Anterior cingulate cortex (tissue), 58 donors: ENCODE results near the gene RGS4.
A peak's percentile ranks its signal among the peaks of the same experiment; 100 is the strongest.

Experiments used
- DNase-seq, 58 donors: peaks; one replicate each; lab custom pipeline; 2025; lab: John Stamatoyannopoulos, UW

The RGS4 gene

DNA sequence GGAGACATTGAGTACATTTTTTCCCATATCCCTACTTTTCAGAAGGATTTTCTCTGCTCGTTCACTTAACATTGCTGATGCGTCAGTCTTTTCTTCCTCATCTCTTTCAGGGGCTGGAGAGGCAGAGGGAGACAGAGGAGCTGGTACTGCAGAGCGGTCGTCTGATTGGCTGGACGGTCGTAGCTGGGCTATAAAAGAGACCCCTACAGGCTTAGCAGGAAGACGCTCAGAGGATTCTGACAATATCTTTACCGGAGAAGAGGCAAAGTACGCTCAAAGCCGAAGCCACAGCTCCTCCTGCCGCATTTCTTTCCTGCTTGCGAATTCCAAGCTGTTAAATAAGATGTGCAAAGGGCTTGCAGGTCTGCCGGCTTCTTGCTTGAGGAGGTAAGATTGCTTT lies at the start of gene RGS4:
Gene RGS4, plus strand, starts transcription at position 220 of the 400 bp plus-strand sequence. Its CDS starts 124 bp downstream, at position 344.
- DNase-seq, result peak in 48 of 58 donors; percentile 5 to 90 (median 51)

DNA sequence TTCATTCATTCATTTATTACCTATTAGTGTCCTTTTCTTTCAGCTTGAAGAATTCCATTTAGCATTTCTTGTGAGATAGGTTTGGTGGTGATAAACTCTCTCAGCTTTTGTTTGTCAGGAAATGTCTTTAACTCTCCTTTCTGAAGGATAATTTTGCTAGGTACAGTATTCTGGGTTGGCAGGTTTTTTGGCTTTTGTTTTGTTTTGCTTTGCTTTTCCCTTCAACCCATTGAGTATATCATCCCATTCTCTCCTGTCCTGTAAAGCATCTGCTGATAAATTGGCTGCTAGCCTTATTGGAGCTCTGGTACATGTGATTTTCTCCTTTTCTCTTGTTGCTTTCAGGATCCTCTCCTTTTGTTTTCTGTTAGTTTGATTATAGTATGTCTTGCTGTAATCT lies 47.0 kb upstream of the RGS4 start:
- no peak for DNase-seq

DNA sequence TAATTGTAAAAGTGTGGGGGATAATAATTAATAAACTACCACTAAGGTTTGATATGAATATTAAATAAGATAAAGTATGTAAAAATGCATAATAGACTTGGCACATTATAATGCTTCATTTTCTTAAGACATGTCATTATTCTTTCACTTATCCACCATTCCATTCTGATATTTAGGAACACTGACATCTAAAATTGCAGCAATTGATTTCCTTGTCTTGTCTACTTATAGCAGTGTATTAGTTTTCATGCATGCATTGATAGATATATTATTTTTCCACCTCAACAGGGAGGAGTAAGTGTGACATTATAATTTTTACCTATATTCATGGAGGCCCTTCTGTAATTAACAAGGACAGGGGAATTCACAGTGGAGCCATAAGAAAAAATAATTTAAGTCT lies 41.6 kb upstream of the RGS4 start:
- no peak for DNase-seq

DNA sequence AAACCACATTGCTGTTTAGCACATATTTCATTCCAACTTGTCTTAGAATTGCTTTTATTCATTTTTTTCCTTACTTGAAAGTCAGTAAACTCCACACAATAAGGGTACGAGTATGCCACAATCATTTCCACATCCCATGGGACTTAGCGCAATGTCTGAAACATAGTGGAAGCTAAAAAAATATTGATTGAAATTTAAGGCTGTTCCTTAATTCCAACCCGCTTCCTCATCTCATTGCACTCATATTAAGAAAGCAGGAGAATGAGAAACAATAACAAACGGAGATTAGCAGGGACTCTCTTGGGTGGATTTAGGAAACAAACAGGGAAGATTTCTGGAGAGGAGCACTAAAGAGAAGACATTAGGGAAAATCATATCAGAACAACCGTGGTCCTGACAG lies 39.3 kb upstream of the RGS4 start:
- no peak for DNase-seq

DNA sequence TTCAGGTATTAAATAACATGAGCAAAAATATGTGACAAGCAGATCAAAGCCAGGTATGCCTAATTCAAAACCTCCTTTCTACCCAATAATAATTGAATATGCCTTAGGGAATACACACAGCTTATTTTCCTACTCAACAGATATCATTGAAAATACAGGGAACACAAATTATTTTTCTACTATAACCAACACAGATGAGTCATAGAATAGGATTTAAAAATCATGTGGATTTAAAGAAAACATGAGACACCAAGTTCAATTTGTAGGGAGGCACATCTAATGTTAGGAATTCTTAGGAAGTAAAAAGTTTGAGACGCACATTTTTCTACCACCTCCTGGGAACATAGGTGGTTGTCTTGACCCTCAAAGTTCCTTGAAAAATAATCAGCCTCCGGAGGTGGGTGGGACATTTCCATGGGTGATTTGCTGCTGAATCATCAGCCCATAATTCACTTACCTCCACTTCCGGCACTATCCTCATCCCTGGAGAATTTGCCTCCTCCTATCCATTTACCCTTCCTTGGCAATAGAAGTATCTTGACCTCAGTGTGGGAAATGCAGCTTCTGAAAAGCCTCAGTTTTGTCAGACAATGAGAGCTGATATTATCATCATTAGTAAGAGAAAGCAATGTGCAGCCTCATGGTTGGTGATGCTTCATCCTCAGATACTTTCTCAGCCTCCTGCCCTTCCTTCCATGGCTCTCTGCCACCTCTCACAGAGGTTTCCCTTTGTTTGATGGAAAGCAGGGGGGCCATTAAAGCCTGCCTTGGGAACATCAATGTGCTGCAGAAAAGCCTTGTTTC lies 33.5 kb upstream of the RGS4 start:
- no peak for DNase-seq

DNA sequence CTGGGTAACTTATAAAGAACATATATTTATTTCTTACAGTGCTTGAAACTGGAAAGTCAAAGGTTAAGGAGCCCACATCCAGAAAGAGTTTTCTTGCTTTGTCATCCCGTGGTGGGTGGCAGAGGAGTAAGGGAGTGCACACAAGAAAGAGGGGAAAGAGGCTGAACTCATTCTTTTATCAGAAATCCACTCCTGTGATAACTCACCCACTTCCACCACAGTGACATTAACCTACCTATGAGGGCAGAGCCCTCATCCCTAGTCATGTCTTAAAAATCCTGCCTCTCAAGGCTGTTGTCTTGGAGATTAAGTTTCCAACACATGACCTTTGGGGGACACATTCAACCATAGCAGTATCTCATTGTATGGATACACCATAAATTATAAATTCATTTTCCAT lies 32.5 kb upstream of the RGS4 start:
- no peak for DNase-seq

DNA sequence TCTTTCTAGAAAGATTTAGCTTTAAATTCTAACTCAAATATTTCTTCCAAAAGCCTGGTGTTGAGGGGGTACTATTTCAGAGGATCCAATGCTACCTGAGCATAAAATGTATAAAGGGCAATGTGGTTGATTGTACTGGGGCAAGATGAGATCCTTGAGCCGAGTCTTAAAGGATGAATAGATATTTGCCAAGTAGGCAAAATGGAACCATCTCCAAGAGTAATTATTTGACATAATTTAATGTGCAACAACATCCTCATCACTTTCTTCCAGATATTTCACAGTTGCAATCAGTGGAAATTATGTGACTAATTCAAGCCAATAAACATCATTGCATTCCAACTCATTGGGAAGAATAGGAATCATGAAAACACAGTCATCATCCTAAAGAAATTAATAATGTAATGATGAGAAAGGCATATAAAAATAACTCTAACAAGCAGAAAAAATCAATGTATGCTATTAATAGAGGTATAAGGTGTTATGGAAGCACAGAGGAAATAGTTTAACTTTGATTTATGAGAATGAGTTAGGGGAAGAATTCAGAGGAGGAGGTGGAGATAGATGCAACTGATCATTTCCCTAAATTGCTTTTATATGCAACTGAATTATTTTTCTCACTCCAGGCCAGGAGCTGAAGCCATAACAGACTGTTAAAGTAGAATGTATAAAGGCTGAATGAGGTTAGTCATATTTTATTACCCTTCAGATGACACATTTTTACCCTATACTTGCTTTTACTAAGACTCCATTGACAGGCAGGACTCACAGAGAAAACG lies 30.0 kb upstream of the RGS4 start:
- DNase-seq, result no peak

DNA sequence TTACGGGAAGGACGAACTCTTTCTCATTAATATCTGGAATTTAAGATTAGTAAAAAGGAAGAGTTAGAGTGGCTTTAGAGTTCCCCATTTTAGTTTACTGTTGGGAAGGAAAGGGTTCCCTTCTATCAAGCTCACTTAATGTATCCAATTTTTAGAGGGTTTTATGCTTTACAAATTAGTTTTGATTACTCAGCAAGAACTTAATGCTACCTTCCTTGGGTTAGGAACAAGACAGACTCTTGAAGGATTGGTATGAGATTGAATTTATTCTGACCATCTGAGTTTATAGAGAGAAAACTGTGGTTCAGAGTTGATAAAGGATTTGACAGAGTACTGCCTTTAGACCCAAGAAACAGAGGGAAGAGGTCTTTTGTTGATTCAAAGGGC lies 29.5 kb upstream of the RGS4 start:
- no peak for DNase-seq

DNA sequence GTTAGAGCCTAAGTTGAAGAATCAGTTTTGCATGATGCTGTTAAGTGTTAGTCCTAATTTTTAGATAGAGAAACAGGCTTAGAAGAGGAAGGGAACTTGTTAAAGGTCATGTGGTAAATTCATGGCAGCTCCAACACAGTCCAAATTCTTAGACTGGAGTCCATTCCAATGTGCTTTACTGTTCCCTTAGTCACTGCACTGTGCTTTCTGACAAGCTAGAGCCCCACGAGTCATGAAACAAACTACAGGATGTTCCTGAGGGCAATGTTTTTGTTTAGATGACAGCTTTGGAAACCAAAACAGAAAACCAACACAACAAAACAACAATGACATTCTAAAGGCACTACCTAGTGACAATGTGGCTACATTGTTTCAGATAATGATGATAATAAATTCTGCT lies 23.1 kb upstream of the RGS4 start:
- DNase-seq, result no peak

DNA sequence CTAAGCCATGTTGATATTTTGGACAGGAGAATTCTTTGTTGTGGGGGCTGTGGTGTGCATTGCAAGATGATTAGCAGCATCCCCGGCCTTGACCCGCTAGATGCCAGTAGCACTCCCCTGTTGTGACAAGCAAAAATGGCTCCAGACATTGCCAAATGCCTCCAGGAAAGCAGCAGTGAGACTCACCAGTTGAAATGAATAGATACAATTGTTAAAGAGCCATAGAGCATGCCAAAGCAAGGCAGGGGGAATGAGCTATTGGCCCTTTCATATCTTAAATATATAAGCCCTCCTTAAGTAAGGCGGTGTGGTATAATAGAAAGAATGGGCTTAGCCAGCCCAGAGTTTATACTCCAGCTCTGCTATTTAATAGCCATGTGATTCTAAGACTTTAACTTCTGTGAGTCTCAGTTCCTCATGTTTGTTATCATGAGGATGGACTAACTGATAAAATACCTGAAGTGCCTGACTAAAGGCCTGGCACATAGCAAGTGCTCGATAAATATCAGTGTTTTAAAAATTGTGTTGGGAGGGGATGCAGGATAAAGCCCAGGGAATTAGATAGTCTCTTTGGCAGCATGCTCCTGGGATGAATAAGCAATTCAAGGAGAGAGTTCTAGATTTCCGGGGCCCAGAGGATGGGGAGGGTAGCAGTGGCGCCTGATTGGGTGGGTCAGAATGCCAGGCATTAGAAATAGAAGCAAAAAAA lies 21.1 kb upstream of the RGS4 start:
- DNase-seq, result no peak

DNA sequence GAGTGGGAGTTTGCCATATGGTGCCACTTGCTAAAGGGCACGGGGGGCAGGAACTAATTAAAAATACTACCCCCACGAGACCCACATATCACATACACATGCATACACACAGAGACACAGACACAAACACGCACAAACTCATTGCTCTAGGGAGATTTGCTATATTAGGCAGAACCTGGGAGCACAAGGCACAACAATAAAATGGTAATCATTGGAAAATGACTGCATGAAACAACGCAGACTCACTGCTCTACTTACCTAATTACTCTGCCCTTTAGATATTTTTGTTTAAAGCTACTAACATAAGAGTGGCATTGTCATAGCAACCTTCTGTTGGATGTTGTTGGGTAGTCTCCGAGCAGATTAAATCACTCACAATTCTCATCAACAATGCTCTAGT lies 20.3 kb upstream of the RGS4 start:
- DNase-seq, result peak in 1 of 58 donors; percentile 4

DNA sequence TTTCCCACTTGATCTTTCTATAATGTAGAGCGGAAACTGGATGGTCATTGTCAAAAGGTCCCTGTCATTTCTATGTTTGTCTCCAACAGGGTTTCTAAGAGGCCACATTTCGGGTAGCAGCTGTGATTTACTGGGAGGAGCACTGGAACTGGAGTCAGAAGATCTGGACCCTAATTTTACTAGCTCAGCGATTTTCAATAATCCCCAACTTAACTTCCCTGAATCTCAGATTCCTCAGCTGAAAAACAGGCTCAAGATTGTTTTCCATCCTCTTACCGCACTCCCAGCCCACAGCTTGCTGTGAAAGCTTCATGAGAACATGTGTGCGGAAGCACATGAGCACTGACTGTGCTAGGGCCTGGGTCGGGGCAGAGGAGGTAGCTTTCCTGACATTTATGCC lies 19.9 kb upstream of the RGS4 start:
- DNase-seq, result no peak

DNA sequence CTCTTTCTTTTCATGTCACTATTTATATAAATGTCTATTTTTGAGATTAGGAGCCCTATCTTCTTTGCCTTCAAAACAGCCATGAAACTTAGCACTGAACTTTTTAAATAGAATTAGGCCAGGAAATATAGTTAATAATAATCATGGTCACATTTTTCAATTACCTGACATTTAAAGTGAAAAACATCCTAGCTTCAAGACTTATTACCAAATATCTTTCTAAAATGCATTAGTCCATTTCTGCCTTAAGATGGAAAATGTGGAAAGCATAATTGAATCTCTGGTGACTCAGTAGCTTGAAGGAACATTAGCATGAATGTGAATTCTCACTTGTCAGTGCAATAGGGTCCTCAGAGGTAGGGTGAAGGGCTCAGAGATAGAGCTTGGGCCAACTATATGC lies 18.7 kb upstream of the RGS4 start:
- DNase-seq, result no peak

DNA sequence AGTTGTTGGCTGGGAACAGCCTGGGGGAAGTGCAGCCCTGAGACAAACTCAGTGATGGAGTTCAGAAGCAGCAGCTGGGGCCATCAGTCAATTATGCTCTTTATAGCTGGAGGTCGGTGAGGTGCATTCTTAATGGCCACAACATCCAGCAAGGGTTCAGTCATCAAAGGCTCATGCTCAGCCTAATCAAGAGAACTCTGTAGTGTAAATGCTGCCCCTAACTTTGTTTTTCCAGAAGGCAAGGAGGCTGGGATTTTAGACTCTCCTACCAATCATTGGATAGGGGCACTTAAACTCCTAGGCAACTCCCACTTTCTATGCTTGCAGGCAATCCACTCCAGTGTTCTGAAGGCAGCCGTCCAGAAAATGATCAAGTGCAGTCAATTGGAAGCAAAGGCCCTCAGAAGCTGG lies 15.0 kb upstream of the RGS4 start:
- no peak for DNase-seq

DNA sequence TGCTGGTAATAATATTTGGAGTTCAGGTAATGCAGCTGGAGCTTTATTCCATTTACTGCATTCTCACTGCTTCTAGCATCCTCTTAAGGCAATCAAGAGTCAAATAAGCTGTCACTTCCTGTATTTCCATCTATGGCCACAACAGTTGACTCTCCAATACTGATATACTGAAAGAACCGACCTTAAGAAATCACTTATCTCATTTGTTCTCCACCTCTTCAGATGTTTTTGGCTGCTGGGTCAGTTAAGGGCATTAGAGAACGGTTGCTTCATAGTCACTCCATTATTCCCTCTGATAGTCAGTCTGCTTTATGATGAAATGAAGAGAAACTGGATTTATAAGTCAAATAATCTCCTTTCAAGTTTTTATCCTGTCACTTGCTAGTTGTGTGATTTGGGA lies 14.2 kb upstream of the RGS4 start:
- no peak for DNase-seq

DNA sequence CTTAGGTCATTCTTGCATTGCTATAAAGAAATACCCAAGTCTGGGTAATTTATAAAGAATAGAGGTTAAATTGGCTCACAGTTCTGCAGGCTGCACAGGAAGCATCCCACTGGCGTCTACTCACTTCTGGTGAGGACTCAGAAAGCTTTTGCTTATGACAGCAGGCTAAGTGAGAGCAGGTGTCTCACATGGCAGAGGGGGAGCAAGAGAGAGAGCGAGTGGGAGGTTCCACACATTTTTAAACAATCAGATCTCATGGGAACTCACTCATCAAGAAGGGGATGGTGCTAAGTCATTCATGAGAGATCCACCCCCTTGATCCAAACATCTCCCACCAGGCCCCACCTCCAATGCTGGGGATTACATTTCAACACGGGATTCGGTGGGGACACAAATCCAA lies 13.6 kb upstream of the RGS4 start:
- DNase-seq, result peak in 20 of 58 donors; percentile 5 to 62 (median 14)

DNA sequence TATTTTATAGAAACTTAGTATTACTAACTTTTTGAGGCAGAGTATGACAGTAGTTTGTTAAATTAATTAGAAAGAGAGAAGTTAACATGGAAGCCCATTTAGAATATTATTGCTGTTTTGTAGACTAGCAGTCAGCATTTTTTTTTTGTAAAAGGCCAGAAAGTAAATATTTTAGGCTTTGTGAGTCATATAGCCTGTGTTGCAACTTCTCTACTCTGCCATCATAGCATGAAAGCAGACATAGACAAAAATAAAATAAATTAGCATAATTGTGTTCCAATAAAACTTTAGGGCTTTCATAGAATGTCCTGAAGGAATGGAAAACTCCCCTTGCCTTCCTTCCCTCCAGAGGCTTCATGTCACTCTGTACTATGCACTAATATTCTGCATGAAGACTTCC lies 12.3 kb upstream of the RGS4 start:
- no peak for DNase-seq

DNA sequence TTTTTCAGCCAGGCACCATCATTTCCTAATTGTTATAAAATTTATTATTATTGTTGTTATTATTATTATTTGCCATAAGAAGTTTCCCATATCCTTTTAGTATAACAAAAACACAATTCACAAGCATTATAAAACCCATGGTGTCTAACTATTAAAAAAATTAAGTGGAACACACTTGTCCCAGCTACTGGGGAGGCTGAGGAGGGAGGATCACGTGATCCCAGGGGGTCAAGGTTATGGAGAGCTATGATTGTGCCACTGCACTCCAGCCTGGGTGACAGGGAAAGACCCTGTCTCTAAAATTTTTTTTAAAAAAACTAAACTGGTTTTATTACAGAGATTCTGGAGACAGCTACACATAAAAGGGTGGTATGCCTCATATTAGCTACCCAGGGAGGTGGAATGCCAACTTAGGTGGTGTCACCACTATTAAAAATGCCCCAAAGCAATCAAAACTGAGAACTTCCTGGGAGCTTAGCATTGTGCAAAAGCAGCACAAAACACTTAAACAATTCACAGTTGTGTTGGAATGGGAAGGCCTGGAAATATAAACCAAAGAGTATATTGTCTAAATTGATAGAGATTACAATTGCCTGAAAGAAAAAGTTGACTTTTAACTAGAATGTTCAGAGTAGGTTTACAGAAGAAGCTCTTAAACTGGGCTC lies 8.7 kb upstream of the RGS4 start:
- DNase-seq, result no peak

DNA sequence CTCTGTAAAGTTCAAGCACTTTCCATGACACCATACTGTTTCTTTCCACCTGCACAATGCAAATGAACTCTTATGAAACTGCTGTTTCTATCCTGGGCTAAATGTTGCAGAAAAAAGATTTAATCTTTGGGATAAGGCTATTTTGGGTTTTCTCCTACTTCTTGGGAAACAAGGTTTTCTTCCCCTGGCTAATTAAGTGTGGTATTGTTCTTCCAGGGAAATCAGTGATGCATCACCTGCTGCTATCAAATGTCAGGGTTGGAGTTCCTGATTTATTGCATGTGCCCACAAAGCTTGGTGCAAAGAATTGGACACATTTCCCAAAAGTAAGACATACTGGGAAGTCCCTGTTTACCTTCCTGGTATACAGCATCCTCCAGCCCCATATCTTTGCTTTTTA lies 6.0 kb upstream of the RGS4 start:
- DNase-seq, result no peak

DNA sequence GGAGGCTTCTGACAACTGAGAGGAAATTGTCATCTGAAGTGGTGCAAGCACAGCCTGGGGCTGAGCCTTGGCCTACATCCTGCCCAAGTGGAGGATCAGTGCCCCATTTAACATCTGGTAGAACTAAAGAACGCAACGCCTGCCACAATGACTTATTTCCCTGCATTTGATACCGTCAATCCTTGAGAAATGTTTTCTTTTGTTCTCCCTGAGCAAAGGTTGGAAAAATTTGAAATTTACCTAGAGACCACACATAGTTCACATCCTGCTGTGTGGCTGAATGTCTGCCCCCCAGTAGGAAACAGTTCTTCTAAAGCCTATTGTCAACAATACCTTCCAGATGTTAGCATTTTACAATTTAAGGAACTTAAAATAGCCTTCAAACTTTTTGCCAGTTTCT lies 5.6 kb upstream of the RGS4 start:
- no peak for DNase-seq

DNA sequence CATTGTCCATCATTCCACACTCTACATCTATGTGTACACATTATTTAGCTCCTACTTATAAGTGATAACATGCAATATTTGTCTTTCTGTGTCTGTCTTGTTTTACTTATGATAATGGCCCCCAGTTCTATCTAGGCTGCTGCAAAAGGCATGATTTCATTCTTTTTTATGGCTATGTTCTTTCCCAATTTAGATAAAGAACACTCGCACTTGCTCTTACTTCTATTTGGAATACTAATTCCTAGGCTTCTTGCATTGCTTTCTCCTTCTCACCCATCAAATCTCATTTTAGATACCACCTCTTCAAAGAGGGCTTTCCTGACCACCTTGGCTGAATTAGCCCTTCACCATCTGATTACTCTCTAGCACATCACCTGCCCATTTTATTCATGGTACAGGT lies 3.0 kb upstream of the RGS4 start:
- DNase-seq, result no peak
